ENCODE measurements around the gene GRIN3A.

- TF ChIP-seq POLR2A (IDR thresholded peaks at IDR 0.05) (no peak), CTCF (IDR thresholded peaks at IDR 0.05) (peak; percentile 60 to 90 (median 85))
Observed at GRCh38 chr9:101530076-101530711, 208.3 kb downstream of the GRIN3A start.

All from Peyer's patch (tissue), 4 donors.